Placental epithelial cell (primary cell): ENCODE results near the gene TIMD4. TPM values are rescaled to one million over a fixed set of nuclear protein-coding genes. Genes with fewer than 3 reads are reported as not detected.

Experiments
- total RNA-seq: library from RNA; depleted of rRNA; stranded (reverse); fragments of >200 nt; gene quantifications from 2 replicates; pipeline ENCODE4 v1.2.3, GENCODE V29; 2012

The TIMD4 gene
- not detected in 2 replicates for total RNA-seq

GRCh38 chr5:156963125-156963524 lies at the start of gene TIMD4:
Gene TIMD4 (minus strand): TSS chr5:156963226. CDS start chr5:156963198, 28 bp downstream.

Other genes starting within 250 kb of the TIMD4 start
- gene PPP1R2B, start 112.9 kb downstream of the TIMD4 start, total RNA-seq = under 0.01 and 0.11 TPM in 2 replicates
- gene HAVCR1, start 95.9 kb upstream of the TIMD4 start, total RNA-seq = not detected in 2 replicates
- gene HAVCR2, start 145.8 kb upstream of the TIMD4 start, total RNA-seq = 0.22 and 0.79 TPM in 2 replicates
- 8.6 and 9.8 TPM in 2 replicates for gene MED7, start 179.6 kb upstream of the TIMD4 start, total RNA-seq
- not detected in 2 replicates for gene GARIN3, start 203.0 kb upstream of the TIMD4 start, total RNA-seq
- not detected in 2 replicates for gene ITK, start 217.6 kb upstream of the TIMD4 start, total RNA-seq